ENCODE results near the gene ASAP2. TPM values are rescaled to one million over a fixed set of nuclear protein-coding genes. Genes with fewer than 3 reads are reported as not detected.

ASAP2 gene
- total RNA-seq, 3 donors from 2014 or later: 50.4 to 84.1 (median 50.5) TPM

GRCh38 chr2:9366026-9366425, 159.4 kb downstream of the ASAP2 start:
- Histone ChIP-seq H3K4me1 (ENCODE audit: low read depth) (no peaks in the 10 kb centered on the region), H3K9me3 (no peaks in the 10 kb centered on the region), H3K4me3 (no peak overlapping the region), H3K36me3 (ENCODE audit: low read depth) (no peaks in the 10 kb centered on the region)
- TF ChIP-seq CTCF (IDR thresholded peaks at IDR 0.05): no peak
- DNase-seq: no peak
- no peak for ATAC-seq
- intact Hi-C loops (cut with DNase I, micrococcal nuclease): no loop called here

- no peaks in the 10 kb centered on the region for H3K9me3 ChIP-seq
- no peaks in the 10 kb centered on the region for H3K36me3 ChIP-seq (ENCODE audit: low read depth)
- DNase-seq (no peak), ATAC-seq (no peak)
- intact Hi-C loops (cut with DNase I, micrococcal nuclease): no loop called here
- H3K4me3 ChIP-seq: no peak overlapping the region
- TF ChIP-seq CTCF (IDR thresholded peaks at IDR 0.05): no peak
- H3K4me1 ChIP-seq (ENCODE audit: low read depth): no peaks in the 10 kb centered on the region
Measured at GRCh38 chr2:9370746-9371145, 164.1 kb downstream of the ASAP2 start.

- DNase-seq: no peak
- Histone ChIP-seq H3K4me1 (ENCODE audit: low read depth) (peaks cover under 1% of the 10 kb centered on the region), H3K9me3 (no peaks in the 10 kb centered on the region), H3K4me3 (no peak overlapping the region), H3K36me3 (ENCODE audit: low read depth) (no peaks in the 10 kb centered on the region)
- no peak for ATAC-seq
- TF ChIP-seq CTCF (IDR thresholded peaks at IDR 0.05): no peak
- intact Hi-C loops (cut with DNase I, micrococcal nuclease): no loop called here
Measured at GRCh38 chr2:9373047-9373446, 166.4 kb downstream of the ASAP2 start.

GRCh38 chr2:9373476-9373875, 166.9 kb downstream of the ASAP2 start:
- intact Hi-C loops (cut with DNase I, micrococcal nuclease): no loop called here
- DNase-seq: no peak
- no peaks in the 10 kb centered on the region for H3K36me3 ChIP-seq (ENCODE audit: low read depth)

GRCh38 chr2:9374071-9374730, 167.6 kb downstream of the ASAP2 start:
- intact Hi-C loops (cut with DNase I, micrococcal nuclease): no loop called here
- TF ChIP-seq CTCF (IDR thresholded peaks at IDR 0.05): no peak
- H3K9me3 ChIP-seq: no peaks in the 10 kb centered on the region
- H3K4me1 ChIP-seq (ENCODE audit: low read depth): peaks cover 5% of the 10 kb centered on the region
- DNase-seq (no peak), ATAC-seq (no peak)
- no peak overlapping the region for H3K4me3 ChIP-seq
- H3K36me3 ChIP-seq (ENCODE audit: low read depth): no peaks in the 10 kb centered on the region

More at GRCh38 chr2:9373476-9373875, 166.9 kb downstream of the ASAP2 start:
- ATAC-seq: no peak
- no peaks in the 10 kb centered on the region for H3K9me3 ChIP-seq
- peaks cover 5% of the 10 kb centered on the region for H3K4me1 ChIP-seq (ENCODE audit: low read depth)
- TF ChIP-seq CTCF (IDR thresholded peaks at IDR 0.05): no peak
- no peak overlapping the region for H3K4me3 ChIP-seq

All from mucosa of descending colon (tissue), 3 donors.